HEK293T (cell line): ENCODE measurements around the gene SPATA2.

Source experiments
- BHLHE40 ChIP-seq: fragments of 450-650 bp; IDR thresholded peaks from 2 replicates; pipeline ENCODE4 v1.6.1; 2016; ENCODE audit warnings: mild to moderate bottlenecking, moderate library complexity, borderline replicate concordance
- ELF4 ChIP-seq: fragments of 450-650 bp; IDR thresholded peaks from 2 replicates; pipeline ENCODE4 v1.6.1; 2017; ENCODE audit warnings: antibody characterized with exemption
- FOXA1 ChIP-seq: fragments of 450-650 bp; IDR thresholded peaks from 2 replicates; pipeline ENCODE4 v1.6.1; 2016; ENCODE audit warnings: mild to moderate bottlenecking
- FOXK2 ChIP-seq: fragments of 450-650 bp; IDR thresholded peaks from 2 replicates; pipeline ENCODE4 v1.6.1; 2016; ENCODE audit warnings: mild to moderate bottlenecking
- LEF1 ChIP-seq: fragments of 450-650 bp; IDR thresholded peaks from 2 replicates; pipeline ENCODE4 v1.6.1; 2017; ENCODE audit warnings: mild to moderate bottlenecking, borderline replicate concordance
- PKNOX1 ChIP-seq: fragments of 450-650 bp; IDR thresholded peaks from 2 replicates; pipeline ENCODE4 v1.6.1; 2016
- TARDBP ChIP-seq: fragments of 450-650 bp; IDR thresholded peaks from 2 replicates; pipeline ENCODE4 v1.6.1; 2016

GRCh38 chr20:49871391-49871948 is 43.9 kb downstream of the SPATA2 start:
- no peak for TF ChIP-seq FOXK2
- TF ChIP-seq ELF4 = no peak
- no peak for TF ChIP-seq TARDBP
- no peak for TF ChIP-seq BHLHE40
- no peak for TF ChIP-seq LEF1
- TF ChIP-seq PKNOX1 = no peak
- TF ChIP-seq FOXA1 = no peak
